ENCODE data around the gene PAFAH1B2.

Gene PAFAH1B2

GRCh38 chr11:117225553-117226170 lies 81.6 kb downstream of the PAFAH1B2 start:
- DNase-seq: no peak

All from NCI-H1105 (cell line).